ENCODE data around the gene HIF3A.
A peak's percentile ranks its signal among the peaks of the same experiment; 100 is the strongest.
"Not testable (repeated sequence)": the region's sequence is repeated elsewhere in the genome, so short reads cannot be mapped to it uniquely, and the experiment has no call there.

Gene HIF3A

DNA sequence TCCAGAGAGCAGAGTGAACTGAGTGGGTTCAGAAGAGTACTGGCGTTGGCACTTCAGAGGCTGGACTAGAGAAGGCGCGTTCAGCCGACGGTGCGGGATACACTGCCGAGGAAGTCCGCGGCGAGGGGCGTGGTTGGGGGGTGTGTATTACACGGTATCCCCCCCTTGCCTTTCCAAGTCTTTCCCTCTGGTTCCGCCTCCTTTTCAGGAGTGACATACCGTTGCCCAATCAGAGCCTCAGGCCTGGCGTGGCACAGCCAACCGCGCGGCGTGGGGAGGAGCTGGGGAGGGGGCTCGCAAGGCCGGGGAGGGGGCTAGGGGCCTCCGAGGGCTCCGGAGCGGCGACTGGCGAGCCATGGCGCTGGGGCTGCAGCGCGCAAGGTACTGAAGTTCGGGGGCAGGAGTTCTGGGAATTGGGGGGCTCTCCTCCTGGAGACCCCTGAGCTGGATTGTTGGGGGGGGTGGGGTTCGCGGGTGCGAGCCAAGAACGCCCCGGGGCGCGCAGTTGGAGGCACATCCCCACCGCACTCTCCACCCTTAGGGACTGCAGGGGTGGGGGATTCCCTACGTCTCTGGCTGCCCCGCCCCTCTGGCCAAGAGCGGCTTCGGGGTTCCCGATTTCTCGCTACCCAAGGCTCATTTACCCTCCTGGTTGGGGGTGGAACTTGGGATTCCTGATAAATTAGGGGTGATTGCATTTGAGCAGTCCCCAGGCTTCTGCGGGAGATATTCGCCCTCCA, at the start of gene HIF3A:
Gene HIF3A, plus strand, starts transcription at position 321 of the 740 bp plus-strand sequence. Its CDS starts 35 bp downstream, at position 356.
- DNase-seq = peak; percentile 94

GRCh38 chr19:46250076-46250735, 46.6 kb upstream of the HIF3A start:
- no peak for DNase-seq

- DNase-seq = no peak
Observed at GRCh38 chr19:46251416-46251815, 45.4 kb upstream of the HIF3A start.

- no peak for DNase-seq
Observed at GRCh38 chr19:46254776-46255175, 42.1 kb upstream of the HIF3A start.

- no peak for DNase-seq
Observed at GRCh38 chr19:46256855-46257254, 40.0 kb upstream of the HIF3A start.

- DNase-seq = not testable (repeated sequence)
Observed at GRCh38 chr19:46261501-46261900, 35.3 kb upstream of the HIF3A start.

GRCh38 chr19:46262684-46263296, 34.1 kb upstream of the HIF3A start:
- DNase-seq = not testable (repeated sequence)

- DNase-seq = not testable (repeated sequence)
Observed at GRCh38 chr19:46264801-46265200, 32.0 kb upstream of the HIF3A start.

DNA sequence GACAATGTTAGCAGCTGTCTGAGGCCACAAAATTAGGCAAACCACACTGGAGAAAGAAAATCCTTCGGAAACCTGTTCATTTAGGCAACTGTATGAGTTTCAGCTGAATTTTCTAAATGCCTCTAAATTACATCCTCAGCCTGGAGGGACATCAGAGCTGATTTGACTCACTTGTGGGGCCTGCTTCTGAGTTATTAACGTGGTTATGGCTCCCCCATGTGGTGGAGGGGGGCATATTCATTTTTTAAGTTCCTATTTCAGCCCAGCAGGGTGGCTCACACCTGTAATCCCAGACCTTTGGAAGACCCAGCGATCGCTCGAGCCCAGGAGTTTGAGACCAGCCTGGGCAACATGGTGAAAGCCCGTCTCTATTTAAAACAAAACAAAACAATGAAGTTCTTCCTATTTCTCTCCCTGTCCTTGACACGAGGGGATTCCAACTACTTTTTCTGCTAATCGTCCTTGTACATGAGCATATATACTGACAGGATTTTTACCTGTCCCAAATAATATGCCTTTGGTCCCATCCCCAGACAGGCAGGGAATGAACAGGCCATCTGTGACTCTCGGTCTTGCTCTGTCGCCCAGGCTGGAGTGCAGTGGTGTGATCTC, 31.5 kb upstream of the HIF3A start:
- peak; percentile 89 for DNase-seq

DNA sequence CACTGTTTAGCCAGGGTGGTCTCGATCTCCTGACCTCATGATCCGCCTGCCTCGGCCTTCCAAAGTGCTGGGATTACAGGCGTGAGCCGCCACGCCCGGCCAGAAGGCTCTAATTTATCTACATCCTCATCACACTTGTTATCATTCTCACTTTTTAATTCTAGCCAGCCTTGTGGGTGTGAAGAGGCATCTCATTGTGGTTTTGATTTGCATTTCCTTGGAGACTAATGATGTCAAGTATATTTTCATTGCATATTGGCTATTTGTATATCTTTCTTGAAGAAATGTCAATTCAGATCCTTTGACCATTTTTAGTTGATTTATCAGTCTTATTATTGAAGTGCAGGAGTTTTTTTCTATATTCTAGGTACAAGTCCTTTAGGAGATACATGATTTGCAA, 27.7 kb upstream of the HIF3A start:
- DNase-seq = no peak

GRCh38 chr19:46270521-46271256, 26.2 kb upstream of the HIF3A start:
- no peak for DNase-seq

DNA sequence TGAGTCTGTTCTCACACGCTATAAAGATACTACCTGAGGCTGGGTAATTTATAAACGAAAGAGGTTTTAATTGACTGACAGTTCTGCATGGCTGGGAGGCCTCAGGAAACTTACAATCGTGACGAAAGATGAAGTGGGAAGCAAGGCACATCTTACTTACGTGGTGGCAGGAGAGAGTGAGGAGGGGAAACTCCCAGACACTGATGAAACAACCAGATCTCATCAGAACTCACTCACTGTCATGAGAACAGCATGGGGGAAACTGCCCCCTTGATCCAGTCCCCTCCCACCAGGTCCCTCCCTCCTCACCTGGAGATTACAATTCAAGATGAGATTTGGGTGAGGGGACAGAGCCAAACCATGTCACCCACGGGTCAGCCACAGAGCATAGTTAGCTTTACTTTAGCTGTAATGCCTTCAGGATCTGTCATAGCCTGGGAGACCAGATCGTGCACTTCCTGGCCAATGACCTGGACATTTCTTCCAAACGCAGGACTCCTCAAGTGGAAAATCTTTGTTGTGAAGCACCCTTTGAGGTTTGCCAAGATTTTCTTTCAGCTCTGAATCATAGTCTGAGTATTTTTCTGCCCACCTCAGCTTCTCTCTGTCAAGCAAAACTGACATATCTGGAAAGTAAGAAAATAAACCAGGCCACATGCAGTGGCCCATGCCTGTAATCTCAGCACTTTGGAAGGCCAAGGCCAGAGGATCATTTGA, 25.2 kb upstream of the HIF3A start:
- DNase-seq = peak; percentile 91

- DNase-seq = not testable (repeated sequence)
Observed at GRCh38 chr19:46273931-46274330, 22.9 kb upstream of the HIF3A start.

- DNase-seq = no peak
Observed at GRCh38 chr19:46279177-46279576, 17.7 kb upstream of the HIF3A start.

- DNase-seq = no peak
Observed at GRCh38 chr19:46283771-46284170, 13.1 kb upstream of the HIF3A start.

DNA sequence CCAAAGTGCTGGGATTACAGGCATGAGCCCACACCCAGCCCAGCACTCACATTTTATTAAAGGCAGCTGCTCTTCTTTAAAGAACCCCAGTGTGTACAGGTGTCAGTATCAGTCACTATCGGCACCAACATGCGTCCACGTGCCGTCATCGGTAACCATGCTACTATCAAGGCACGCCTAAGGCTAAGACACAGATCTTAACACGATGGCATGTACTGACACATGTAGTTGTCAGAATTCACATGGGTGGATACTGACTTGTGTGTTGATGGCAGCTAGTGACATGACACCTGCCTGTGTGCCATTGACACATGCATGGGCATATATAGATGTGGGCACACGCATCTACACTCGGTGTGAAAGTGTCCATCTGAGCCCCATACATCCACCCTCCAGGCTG, 12.2 kb upstream of the HIF3A start:
- no peak for DNase-seq

GRCh38 chr19:46287585-46287984, 9.3 kb upstream of the HIF3A start:
- DNase-seq = no peak

GRCh38 chr19:46288896-46289588, 7.8 kb upstream of the HIF3A start:
- DNase-seq = no peak

GRCh38 chr19:46289724-46290619, 6.9 kb upstream of the HIF3A start:
- DNase-seq = no peak

- DNase-seq = no peak
Observed at GRCh38 chr19:46291829-46292228, 5.0 kb upstream of the HIF3A start.
